CD14-positive monocyte (primary cell): ENCODE results near the gene ACSF2. TPM values are rescaled to one million over a fixed set of nuclear protein-coding genes. Genes with fewer than 3 reads are reported as not detected.
A peak's percentile ranks its signal among the peaks of the same experiment; 100 is the strongest.

Experiments used
- DNase-seq, 3 donors: peaks; one replicate each; pipeline ENCODE4 v3.0.0-alpha.2; 2011 to 2022
- H2AFZ ChIP-seq: 2 replicates; pipeline ENCODE4 v1.6.0; 2012; ENCODE audit warnings: mild to moderate bottlenecking, low read depth, low read length, inconsistent platforms; ENCODE audit not compliant: insufficient read depth, poor library complexity, severe bottlenecking
- H3K27ac ChIP-seq, 2 donors: 1 replicate in 1 of 2; 2 replicates in 1 of 2; pipeline ENCODE4 v1.5.1; 2012 to 2013; ENCODE audit warnings: low read length in 2 of 2, control low read depth in 1 of 2, inconsistent platforms in 1 of 2, low read depth in 1 of 2, mild to moderate bottlenecking in 1 of 2
- H3K27me3 ChIP-seq, 2 donors: one replicate each; pipeline versions ENCODE4 v1.6.0 to v1.6.1; 2011 to 2013; ENCODE audit warnings: low read length in 2 of 2; ENCODE audit not compliant: control insufficient read depth in 2 of 2, insufficient read depth in 2 of 2
- H3K36me3 ChIP-seq, 2 donors: replicated peaks in 1 of 2; 1 replicate in 1 of 2; 2 replicates in 1 of 2; pipeline versions ENCODE4 v1.5.1 to v1.6.1; 2012 to 2013; ENCODE audit warnings: low read length in 2 of 2, control low read depth in 1 of 2, inconsistent platforms in 1 of 2, mild to moderate bottlenecking in 1 of 2; ENCODE audit not compliant: insufficient read depth in 2 of 2, control insufficient read depth in 1 of 2
- H3K4me1 ChIP-seq, 2 donors: 1 replicate in 1 of 2; 2 replicates in 1 of 2; pipeline versions ENCODE4 v1.5.1 to v1.6.1; 2012 to 2013; ENCODE audit warnings: low read length in 2 of 2, control low read depth in 1 of 2, inconsistent platforms in 1 of 2, mild to moderate bottlenecking in 1 of 2, moderate library complexity in 1 of 2; ENCODE audit not compliant: insufficient read depth in 2 of 2, control insufficient read depth in 1 of 2
- H3K4me2 ChIP-seq: replicated peaks from 2 replicates; pipeline ENCODE3; 2012; ENCODE audit warnings: low read length, moderate library complexity, mild to moderate bottlenecking; ENCODE audit not compliant: poor library complexity, severe bottlenecking; ENCODE audit errors: extremely low read depth
- H3K4me3 ChIP-seq, 3 experiments: fragments of 200-600 bp in 1 of 3; sonication (generic) in 1 of 3; replicated peaks in 1 of 3; 1 replicate in 2 of 3; 2 replicates in 1 of 3; pipeline ENCODE4 v1.5.1; 2011 to 2013; ENCODE audit warnings: low read length in 3 of 3, mild to moderate bottlenecking in 3 of 3, control low read depth in 2 of 3, low read depth in 2 of 3, inconsistent platforms in 1 of 3, moderate library complexity in 1 of 3
- H3K79me2 ChIP-seq: 2 replicates; pipeline ENCODE4 v1.6.0; 2012; ENCODE audit warnings: mild to moderate bottlenecking, control low read depth, inconsistent platforms, low read length, moderate library complexity; ENCODE audit not compliant: insufficient read depth
- H3K9ac ChIP-seq: 2 replicates; pipeline ENCODE4 v1.6.0; 2017; ENCODE audit warnings: low read length, mild to moderate bottlenecking; ENCODE audit not compliant: insufficient read depth, poor library complexity, severe bottlenecking
- H3K9me3 ChIP-seq, 2 donors: replicated peaks in 1 of 2; 1 replicate in 1 of 2; 2 replicates in 1 of 2; pipeline versions ENCODE4 v1.5.1 to v1.6.1; 2012 to 2013; ENCODE audit warnings: low read length in 2 of 2, control low read depth in 1 of 2; ENCODE audit not compliant: control insufficient read depth in 1 of 2, insufficient read depth in 1 of 2
- H4K20me1 ChIP-seq: 2 replicates; pipeline ENCODE4 v1.6.0; 2012; ENCODE audit warnings: mild to moderate bottlenecking, low read length, control low read depth, moderate library complexity; ENCODE audit not compliant: insufficient read depth
- H3K27ac Mint-ChIP-seq, 7 donors: one replicate each; pipeline ENCODE4 v1.8.0; 2020; ENCODE audit warnings: mild to moderate bottlenecking in 7 of 7, mixed read lengths in 7 of 7, moderate library complexity in 6 of 7, inconsistent platforms in 2 of 7
- H3K27me3 Mint-ChIP-seq, 3 donors: one replicate each; pipeline ENCODE4 v1.8.0; 2021 to 2022; ENCODE audit warnings: low read depth in 3 of 3, mild to moderate bottlenecking in 3 of 3, mixed read lengths in 3 of 3, moderate library complexity in 3 of 3, inconsistent platforms in 1 of 3
- H3K36me3 Mint-ChIP-seq, 2 donors: one replicate each; pipeline ENCODE4 v1.8.0; 2020; ENCODE audit warnings: mixed read lengths in 2 of 2, inconsistent platforms in 1 of 2, mild to moderate bottlenecking in 1 of 2
- H3K4me1 Mint-ChIP-seq: one replicate; pipeline ENCODE4 v1.8.0; 2020; ENCODE audit warnings: mild to moderate bottlenecking, mixed read lengths
- H3K4me3 Mint-ChIP-seq, 2 donors: one replicate each; pipeline ENCODE4 v1.8.0; 2020; ENCODE audit warnings: mild to moderate bottlenecking in 2 of 2, mixed read lengths in 2 of 2, moderate library complexity in 1 of 2
- H3K9me3 Mint-ChIP-seq, 7 donors: one replicate each; pipeline ENCODE4 v1.8.0; 2020 to 2022; ENCODE audit warnings: mixed read lengths in 7 of 7, mild to moderate bottlenecking in 6 of 7, moderate library complexity in 6 of 7, inconsistent platforms in 2 of 7
- WGBS: methylation state at CpG from one replicate; pipeline ENCODE4 v1.1.5; 2013; ENCODE audit warnings: missing lambda C conversion rate; ENCODE audit not compliant: insufficient coverage; 5-methylcytosine and 5-hydroxymethylcytosine counted together
- intact Hi-C, 2 donors: fragments of 100-400 bp; cut with micrococcal nuclease; formaldehyde crosslinking; loops; one replicate each; pipeline versions ENCODE4 v1.15.0 to v1.15.1; 2023
- polyA plus RNA-seq, 3 donors: library from polyadenylated mRNA; depleted of rRNA in 1 of 3; unstranded in 2 of 3; stranded (reverse) in 1 of 3; fragments of 300-500 nt in 2 of 3; fragments of >200 nt in 1 of 3; fragmentation: Illumina TruSeq in 2 of 3; gene quantifications; 1 replicate in 2 of 3; 2 replicates in 1 of 3; pipeline ENCODE4 v1.2.3, GENCODE V29; 2012 to 2021
- TF ChIP-seq, protein P1 (sequence below): fragments of 200-600 bp; IDR thresholded peaks from one replicate; pipeline ENCODE4 v1.8.0; 2022; ENCODE audit warnings: antibody characterized with exemption, mild to moderate bottlenecking

ACSF2 gene
- polyA plus RNA-seq, 3 donors: 2.8 to 24.4 (median 5.5) TPM

DNA sequence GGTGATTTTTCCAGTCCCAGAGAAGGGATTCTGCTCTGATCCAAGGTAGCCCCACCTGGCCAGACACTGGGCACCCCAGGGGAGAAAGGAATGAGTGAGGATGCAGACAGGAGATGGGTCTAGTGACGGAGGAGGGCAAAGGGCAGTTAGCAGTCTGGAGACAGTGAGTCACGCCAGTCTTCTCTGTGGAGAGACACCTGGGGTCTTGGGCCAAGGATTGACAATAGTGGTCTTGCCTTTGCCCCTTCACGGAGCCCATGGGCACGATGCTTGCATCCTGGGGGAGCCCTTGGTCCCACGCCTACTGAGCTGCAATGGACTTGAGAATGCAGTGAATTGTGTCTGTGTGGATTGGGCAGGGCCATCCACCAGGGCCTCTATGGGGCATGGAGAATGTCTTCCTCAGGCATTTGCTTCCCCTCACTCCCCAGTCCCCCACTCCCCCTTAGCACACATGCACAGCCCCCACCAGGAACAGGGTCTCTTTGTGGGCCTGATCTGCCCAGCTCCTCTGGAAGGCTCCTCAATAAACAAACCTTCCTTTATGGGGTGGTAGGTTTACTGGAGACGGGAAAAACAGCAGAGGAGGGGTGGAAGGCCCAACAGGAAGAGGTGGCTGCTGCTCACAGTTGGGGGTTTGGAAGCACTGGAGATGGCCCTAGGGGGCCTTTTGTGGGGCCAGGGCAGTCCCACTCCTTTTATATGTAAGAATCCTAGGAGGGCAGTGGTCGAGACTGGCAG is 41.3 kb downstream of the ACSF2 start:
- Histone ChIP-seq H3K36me3 (no peaks in the 10 kb centered on the region), H3K4me2 (no peak overlapping the region), H3K27me3 (peaks cover 12 to 41% of the 10 kb centered on the region in 2 donors), H3K4me1 (peaks cover 5 to 10% of the 10 kb centered on the region in 2 donors), H4K20me1 (no peaks in the 10 kb centered on the region), H3K79me2 (no peaks in the 10 kb centered on the region), H3K9ac (no peak overlapping the region), H3K4me3 (no peak overlapping the region), H3K27ac (no peak overlapping the region), H2AFZ (no peak overlapping the region), H3K9me3 (no peaks in the 10 kb centered on the region)
- DNase-seq: no peak
- peaks cover 0 to 7% (median 2%) of the 10 kb centered on the region in 7 donors for H3K9me3 Mint-ChIP-seq
- WGBS: 83% methylated on average over 6 of the region's 7 CpGs
- H3K27me3 Mint-ChIP-seq: peaks cover 35 to 46% (median 42%) of the 10 kb centered on the region in 3 donors
- H3K4me3 Mint-ChIP-seq: peak overlapping the region in 1 of 2 donors; percentile 61
- TF ChIP-seq, protein P1, sequence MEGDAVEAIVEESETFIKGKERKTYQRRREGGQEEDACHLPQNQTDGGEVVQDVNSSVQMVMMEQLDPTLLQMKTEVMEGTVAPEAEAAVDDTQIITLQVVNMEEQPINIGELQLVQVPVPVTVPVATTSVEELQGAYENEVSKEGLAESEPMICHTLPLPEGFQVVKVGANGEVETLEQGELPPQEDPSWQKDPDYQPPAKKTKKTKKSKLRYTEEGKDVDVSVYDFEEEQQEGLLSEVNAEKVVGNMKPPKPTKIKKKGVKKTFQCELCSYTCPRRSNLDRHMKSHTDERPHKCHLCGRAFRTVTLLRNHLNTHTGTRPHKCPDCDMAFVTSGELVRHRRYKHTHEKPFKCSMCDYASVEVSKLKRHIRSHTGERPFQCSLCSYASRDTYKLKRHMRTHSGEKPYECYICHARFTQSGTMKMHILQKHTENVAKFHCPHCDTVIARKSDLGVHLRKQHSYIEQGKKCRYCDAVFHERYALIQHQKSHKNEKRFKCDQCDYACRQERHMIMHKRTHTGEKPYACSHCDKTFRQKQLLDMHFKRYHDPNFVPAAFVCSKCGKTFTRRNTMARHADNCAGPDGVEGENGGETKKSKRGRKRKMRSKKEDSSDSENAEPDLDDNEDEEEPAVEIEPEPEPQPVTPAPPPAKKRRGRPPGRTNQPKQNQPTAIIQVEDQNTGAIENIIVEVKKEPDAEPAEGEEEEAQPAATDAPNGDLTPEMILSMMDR: no peak
- intact Hi-C loops: no loop called here
- peaks cover 10% of the 10 kb centered on the region for H3K4me1 Mint-ChIP-seq
- peak overlapping the region in 1 of 7 donors; percentile 14 for H3K27ac Mint-ChIP-seq
- H3K36me3 Mint-ChIP-seq: peaks cover 0 to 3% of the 10 kb centered on the region in 2 donors

DNA sequence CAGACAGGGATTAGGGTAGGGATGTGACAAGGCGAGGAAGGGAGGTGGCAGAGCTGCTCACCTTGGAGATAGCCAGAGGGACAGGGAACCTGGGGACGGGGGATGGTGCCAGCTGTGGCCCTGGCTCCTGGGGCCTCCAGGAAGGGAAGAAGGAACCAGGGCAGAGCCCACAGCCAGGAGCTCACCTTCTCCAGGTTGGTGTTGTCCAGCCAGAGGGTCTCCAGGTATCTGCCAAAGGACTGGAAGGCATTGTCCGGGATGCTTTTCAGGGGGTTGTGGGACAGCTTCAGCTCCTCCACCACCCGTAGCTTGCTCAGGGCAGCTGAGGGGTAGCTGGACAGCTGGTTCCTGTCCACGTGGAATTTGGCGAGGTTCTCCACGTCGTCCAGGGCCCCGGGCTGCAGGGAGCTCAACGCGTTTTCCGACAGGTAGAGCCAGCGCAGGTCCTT is 41.9 kb downstream of the ACSF2 start:
- Histone ChIP-seq H2AFZ (no peak overlapping the region), H3K9me3 (no peaks in the 10 kb centered on the region), H3K4me1 (peaks cover 5 to 10% of the 10 kb centered on the region in 2 donors), H3K4me3 (no peak overlapping the region), H3K9ac (no peak overlapping the region), H3K4me2 (no peak overlapping the region), H3K79me2 (no peaks in the 10 kb centered on the region), H3K27ac (no peak overlapping the region), H3K27me3 (peaks cover 12 to 41% of the 10 kb centered on the region in 2 donors), H4K20me1 (no peaks in the 10 kb centered on the region), H3K36me3 (no peaks in the 10 kb centered on the region)
- TF ChIP-seq, protein P1: no peak
- Mint-ChIP-seq H3K9me3 (peaks cover 0 to 7% (median 2%) of the 10 kb centered on the region in 7 donors), H3K27ac (peak overlapping the region in 1 of 7 donors; percentile 14), H3K36me3 (peaks cover 0 to 8% of the 10 kb centered on the region in 2 donors), H3K27me3 (peaks cover 38 to 46% (median 43%) of the 10 kb centered on the region in 3 donors), H3K4me3 (peak overlapping the region in 1 of 2 donors; percentile 85), H3K4me1 (peaks cover 10% of the 10 kb centered on the region)
- 76% methylated on average over 10 of the region's 13 CpGs for WGBS
- DNase-seq: no peak
- intact Hi-C loops: no loop called here
